ENCODE measurements around the gene RIPOR1.

DNA sequence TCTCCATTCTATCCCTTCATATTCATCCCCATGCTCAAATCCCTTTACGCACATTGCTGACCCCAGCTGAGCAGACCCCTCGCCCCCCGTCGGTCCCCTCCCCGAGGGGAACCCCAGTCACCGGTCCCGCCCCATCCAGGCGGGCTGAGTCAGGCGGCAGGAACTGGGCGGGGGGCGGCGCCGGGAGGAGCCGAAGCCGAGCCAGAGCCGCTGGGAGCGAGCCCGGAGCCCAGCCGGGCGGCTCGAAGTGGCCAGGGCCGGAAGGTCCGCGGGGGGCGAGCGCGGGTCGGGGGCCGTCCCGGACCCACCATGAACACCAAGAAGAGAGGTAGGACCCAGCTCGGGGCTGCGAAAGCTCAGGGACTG, 8.6 kb downstream of the RIPOR1 start:
- TF ChIP-seq, protein P1, sequence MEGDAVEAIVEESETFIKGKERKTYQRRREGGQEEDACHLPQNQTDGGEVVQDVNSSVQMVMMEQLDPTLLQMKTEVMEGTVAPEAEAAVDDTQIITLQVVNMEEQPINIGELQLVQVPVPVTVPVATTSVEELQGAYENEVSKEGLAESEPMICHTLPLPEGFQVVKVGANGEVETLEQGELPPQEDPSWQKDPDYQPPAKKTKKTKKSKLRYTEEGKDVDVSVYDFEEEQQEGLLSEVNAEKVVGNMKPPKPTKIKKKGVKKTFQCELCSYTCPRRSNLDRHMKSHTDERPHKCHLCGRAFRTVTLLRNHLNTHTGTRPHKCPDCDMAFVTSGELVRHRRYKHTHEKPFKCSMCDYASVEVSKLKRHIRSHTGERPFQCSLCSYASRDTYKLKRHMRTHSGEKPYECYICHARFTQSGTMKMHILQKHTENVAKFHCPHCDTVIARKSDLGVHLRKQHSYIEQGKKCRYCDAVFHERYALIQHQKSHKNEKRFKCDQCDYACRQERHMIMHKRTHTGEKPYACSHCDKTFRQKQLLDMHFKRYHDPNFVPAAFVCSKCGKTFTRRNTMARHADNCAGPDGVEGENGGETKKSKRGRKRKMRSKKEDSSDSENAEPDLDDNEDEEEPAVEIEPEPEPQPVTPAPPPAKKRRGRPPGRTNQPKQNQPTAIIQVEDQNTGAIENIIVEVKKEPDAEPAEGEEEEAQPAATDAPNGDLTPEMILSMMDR (optimal IDR thresholded peaks at IDR 0.05 in 1 of 3, IDR thresholded peaks at IDR 0.05 in 1 of 3, conservative IDR thresholded peaks at IDR 0.05 in 1 of 3; ENCODE audit: extremely low read depth in 1 of 3, insufficient read depth in 2 of 3, low read length in 3 of 3): no peak
- no peak for TF ChIP-seq EZH2 (IDR thresholded peaks at IDR 0.05; ENCODE audit: low read length)
